AG08396 (cell line): ENCODE data around the gene AAMDC.
"Not testable (repeated sequence)": the region's sequence is repeated elsewhere in the genome, so short reads cannot be mapped to it uniquely, and the experiment has no call there.

Source experiments
- DNase-seq: peaks from one replicate; pipeline ENCODE4 v3.0.0; 2012; ENCODE audit warnings: low spot score, mixed read lengths

AAMDC gene

GRCh38 chr11:77821349-77821851 lies 456 bp downstream of the AAMDC start:
- DNase-seq, result peak; percentile 42

DNA sequence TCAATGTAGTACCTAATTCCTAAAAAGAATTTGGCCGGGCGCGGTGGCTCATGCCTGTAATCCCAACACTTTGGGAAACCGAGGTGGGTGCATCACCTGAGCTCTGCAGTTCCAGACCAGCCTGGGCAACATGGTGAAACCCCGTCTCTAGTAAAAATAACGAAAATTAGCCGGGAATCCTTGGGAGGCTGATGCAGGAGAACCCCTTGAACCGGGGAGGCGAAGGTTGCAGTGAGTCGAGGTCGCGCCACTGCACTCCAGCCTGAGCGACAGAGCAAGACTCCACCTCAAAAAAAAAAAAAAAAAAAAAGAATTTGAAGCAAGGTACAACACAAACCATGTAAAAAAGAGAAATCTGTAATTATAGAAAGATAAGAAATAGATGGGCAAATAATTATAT lies 1.2 kb downstream of the AAMDC start:
- not testable (repeated sequence) for DNase-seq

DNA sequence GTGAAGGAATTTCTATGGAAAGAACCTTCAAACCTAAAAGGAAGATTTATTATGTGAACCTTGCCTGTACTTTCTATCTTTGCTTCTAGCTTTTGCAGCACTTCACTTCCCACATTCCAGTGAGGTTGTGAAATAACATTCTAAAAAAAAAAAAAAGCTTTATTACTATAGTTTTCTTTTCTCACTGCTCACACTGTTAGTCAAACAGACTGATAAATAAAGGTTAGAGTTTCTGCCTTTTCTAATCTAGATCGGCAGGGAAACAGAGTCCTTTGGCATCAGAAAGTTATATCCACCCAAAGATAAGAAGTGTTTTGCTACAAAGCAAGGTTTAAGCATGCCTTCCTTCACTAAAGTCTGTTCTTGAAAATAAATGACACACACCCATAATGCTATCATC lies 2.8 kb downstream of the AAMDC start:
- peak; percentile 29 for DNase-seq

DNA sequence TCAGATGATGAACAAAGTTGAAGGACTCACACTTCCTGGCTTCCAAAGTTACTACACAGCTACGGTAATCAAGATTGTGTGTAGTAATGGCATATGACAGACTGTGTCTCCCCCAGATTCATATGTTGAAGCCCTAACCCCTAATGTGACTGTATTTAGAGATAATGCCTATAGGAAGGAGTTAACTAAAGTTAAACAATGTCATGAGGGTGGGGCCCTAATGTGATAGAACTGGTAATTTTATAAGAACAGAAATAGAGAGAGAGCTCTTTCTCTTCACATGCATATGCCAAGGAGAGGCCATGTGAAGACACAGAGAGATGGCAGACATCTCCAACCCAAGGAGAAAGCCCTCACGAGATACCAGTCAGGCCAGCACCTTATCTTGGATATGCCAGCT lies 8.0 kb downstream of the AAMDC start:
- DNase-seq, result no peak

DNA sequence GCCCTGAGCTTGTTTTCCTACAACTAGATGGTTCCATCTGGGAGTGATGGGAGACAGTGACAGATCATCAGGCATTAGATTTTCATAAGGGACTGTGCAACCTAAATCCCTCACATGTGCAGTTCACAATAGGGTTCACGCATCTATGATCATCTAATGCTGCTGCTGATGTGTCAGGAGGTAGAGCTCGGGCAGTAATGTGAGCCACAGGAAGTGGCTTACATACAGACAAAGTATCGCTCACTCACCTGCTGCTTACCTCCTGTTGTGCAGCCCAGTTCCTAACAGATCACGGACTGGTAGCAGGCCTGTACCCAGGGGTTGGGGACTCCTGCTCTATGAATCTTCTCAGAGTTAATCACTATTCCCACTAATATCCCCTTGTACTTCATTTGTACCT lies 12.4 kb downstream of the AAMDC start:
- no peak for DNase-seq

DNA sequence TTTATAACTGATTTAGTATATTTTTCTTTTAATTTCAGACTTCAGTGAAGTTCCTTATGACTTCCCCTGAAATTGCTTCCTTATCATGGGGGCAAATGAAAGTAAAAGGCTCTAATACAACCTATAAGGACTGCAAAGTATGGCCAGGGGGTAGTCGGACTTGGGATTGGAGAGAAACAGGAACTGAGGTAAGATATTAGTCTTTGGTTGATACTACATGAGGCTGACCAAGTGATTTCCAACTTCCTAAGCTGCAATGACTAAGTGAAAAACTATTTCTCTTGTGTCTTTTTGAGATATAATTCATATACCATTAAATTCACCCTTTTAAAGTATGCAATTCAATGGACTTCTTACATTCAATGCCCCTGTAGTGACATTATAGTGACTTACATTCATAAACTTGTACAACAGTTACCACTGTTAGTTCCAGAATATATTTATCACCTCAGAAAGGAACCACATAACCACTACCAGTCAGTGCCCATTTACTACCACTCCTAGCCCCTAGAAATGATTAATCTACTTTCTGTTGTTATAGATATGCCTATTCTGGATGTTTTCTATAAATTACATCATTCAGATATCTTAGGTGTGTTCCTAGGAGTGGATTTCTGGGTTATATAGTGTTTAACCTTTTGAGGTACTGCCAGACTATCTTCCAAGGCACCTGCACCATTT lies 21.6 kb downstream of the AAMDC start:
- no peak for DNase-seq

- DNase-seq, result not testable (repeated sequence)
These were observed 22.8 kb downstream of the AAMDC start for GRCh38 chr11:77843700-77844099.

GRCh38 chr11:77851503-77851902 lies 30.6 kb downstream of the AAMDC start:
- no peak for DNase-seq

- DNase-seq, result no peak
These were observed 33.9 kb downstream of the AAMDC start for GRCh38 chr11:77854838-77855237.

- DNase-seq, result not testable (repeated sequence)
These were observed 37.0 kb downstream of the AAMDC start for GRCh38 chr11:77857906-77858457.

DNA sequence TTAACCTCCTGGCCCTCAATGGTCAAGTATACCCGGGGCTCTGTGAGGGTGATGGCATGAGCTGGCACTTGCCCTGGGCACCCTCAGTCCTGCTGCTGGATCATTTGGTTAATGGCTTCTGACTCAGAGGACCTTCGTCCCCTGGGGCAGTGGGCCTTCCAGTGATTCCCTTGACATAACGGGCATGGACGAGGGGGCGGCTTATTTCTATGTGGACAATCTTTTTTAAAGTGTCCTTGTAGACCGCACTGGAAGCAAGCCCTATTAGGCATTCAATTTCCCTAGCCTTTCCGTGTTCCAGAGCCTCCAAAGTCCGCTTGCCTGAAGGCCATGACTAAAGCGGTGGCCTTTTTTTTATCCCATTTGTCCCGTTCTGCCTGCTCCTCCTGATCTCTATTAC lies 40.5 kb downstream of the AAMDC start:
- not testable (repeated sequence) for DNase-seq

DNA sequence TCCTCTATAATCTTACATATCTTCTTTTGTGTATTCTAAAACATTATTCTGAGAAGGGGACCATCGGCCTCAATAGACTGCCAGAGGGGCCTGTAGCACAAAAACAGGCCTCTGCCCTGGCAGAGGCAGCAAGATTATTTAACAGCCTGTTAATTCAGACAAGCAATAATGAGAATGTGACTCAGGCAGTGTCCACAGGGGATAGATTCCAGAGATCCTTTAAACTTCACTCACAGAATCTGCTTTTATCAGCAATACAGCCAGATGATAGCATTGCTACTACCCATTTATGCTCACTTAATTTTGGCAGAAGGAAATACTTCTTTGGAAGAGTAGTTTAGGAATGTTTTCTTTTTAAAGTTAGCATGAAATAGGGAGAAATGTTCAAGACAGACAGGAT lies 44.9 kb downstream of the AAMDC start:
- DNase-seq, result no peak

GRCh38 chr11:77866336-77866735 lies 45.4 kb downstream of the AAMDC start:
- no peak for DNase-seq

- no peak for DNase-seq
These were observed 47.8 kb downstream of the AAMDC start for GRCh38 chr11:77868744-77869143.

DNA sequence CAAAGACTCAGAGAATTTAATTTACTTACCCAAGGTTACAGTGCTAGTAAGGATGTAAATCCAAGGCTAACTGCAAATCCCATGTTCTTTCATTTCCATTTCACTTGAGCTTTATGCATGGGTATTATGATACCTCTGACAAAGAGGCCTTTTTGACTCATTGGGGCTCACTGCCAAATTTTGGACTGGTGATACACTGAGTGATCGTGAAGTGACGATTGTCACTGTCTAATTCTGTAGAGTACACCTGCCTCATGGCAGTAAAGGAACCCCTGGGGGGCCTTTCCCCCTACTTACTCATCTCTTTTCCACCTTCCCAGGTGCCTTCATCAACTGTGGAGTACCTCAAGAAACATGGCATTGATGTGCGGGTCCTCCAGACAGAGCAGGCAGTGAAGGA lies 50.9 kb downstream of the AAMDC start:
- DNase-seq, result no peak

DNA sequence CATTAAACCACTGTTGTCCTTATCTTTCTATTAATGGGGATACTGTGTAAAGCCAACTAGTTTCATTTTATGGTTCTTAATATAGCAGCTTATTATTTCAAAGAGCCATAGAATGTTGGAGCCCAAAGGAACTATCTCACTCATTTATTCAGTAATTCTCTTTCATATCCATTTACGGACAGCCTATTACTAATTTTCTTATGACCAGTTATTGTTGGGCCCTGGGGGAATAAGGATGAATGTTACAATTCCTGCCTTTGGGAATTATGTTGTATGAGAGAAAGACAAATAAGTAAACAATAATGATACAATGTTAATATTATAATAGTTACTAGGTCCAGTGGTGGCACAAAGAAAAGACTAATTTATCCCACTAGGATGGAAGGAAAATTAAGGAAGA lies 52.4 kb downstream of the AAMDC start:
- no peak for DNase-seq

DNA sequence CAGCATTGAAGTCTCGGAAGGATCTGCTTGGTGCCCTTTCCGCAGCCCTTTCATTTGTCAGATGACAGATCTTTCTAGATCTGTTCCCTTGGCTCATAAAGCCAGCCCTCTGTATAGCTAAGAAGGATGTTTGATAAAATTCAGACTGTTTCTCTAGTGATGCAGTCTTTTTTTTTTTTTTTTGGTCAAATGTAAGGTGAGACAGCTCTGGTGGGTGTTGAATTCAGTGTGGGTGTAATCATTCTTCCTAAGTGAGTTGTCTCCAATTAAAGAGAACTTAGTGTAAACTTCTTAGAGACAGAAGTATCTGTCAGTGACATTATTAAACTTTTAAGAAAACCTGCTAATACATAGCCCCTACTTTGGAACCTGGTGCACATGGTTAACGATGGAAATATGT lies 53.3 kb downstream of the AAMDC start:
- DNase-seq, result no peak

GRCh38 chr11:77876045-77876444 lies 55.1 kb downstream of the AAMDC start:
- DNase-seq, result no peak

DNA sequence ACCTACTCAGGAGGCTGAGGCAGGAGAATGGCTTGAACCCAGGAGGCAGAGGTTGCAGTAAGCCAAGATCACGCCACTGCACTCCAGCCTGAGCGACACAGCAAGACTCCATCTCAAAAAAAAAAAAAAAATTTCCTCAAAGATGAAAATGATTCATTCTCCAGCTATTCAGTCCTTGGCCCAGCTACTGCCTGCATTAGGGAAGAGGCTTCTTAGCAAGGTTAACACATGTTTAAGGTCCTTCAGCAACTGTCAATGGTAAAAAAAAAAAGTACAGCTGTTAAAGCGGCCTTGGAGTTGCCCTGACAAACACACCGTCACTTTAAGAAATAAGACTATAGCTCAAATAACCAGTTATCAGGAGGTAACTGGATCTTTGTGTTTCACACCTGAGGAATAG lies 57.3 kb downstream of the AAMDC start:
- DNase-seq, result peak; percentile 51

- DNase-seq, result no peak
These were observed 58.3 kb downstream of the AAMDC start for GRCh38 chr11:77879218-77879617.

- DNase-seq, result no peak
These were observed 61.5 kb downstream of the AAMDC start for GRCh38 chr11:77882396-77882795.

GRCh38 chr11:77883775-77884174 lies 62.8 kb downstream of the AAMDC start:
- DNase-seq, result peak; percentile 14

- DNase-seq, result peak; percentile 73
These were observed 63.4 kb downstream of the AAMDC start for GRCh38 chr11:77884186-77884828.

- no peak for DNase-seq
These were observed 63.9 kb downstream of the AAMDC start for GRCh38 chr11:77884829-77885190.
